WTC11 (cell line): ENCODE results near the gene VWA5B1. TPM values are rescaled to one million over a fixed set of nuclear protein-coding genes. Genes with fewer than 3 reads are reported as not detected.

Experiments
- ATAC-seq: fragments of 200-7000 bp; cut with Tn5 transposase; 2 replicates; pipeline ENCODE4 v1.10.0; 2021; ENCODE audit warnings: mild to moderate bottlenecking, moderate library complexity
- CTCF ChIA-PET: fragments of 300-600 bp; sonication (Branson Sonifier 250); formaldehyde crosslinking; loops from one replicate; lab custom pipeline; 2021; ENCODE audit warnings: antibody characterized with exemption; lab: Charles Lee
- POLR2A ChIA-PET: fragments of 350-600 bp; sonication (Branson Sonifier 250); formaldehyde crosslinking; loops from one replicate; lab custom pipeline; 2021; ENCODE audit warnings: antibody characterized with exemption; lab: Charles Lee
- DNase-seq: peaks from one replicate; pipeline ENCODE4 v3.0.0; 2021; ENCODE audit warnings: low spot score
- H3K27ac Mint-ChIP-seq: 2 replicates; pipeline ENCODE4 v1.8.0; 2021; ENCODE audit warnings: mixed read lengths
- H3K27me3 Mint-ChIP-seq: 2 replicates; pipeline ENCODE4 v1.8.0; 2021; ENCODE audit warnings: low read depth, mild to moderate bottlenecking, moderate library complexity, mixed read lengths
- H3K36me3 Mint-ChIP-seq: 2 replicates; pipeline ENCODE4 v1.8.0; 2021; ENCODE audit warnings: mixed read lengths
- H3K4me1 Mint-ChIP-seq: 2 replicates; pipeline ENCODE4 v1.8.0; 2022; ENCODE audit warnings: mixed read lengths
- H3K4me3 Mint-ChIP-seq: 2 replicates; pipeline ENCODE4 v1.8.0; 2021; ENCODE audit warnings: mild to moderate bottlenecking, moderate library complexity, mixed read lengths
- H3K9me3 Mint-ChIP-seq: 2 replicates; pipeline ENCODE4 v1.8.0; 2021; ENCODE audit warnings: mixed read lengths
- ATF3 ChIP-seq: sonication (generic); formaldehyde crosslinking; conservative IDR thresholded peaks from 2 replicates; pipeline ENCODE4 v1.8.1; 2022; ENCODE audit warnings: mild to moderate bottlenecking, missing genetic modification reagents
- CTCF ChIP-seq: fragments of 200-600 bp; IDR thresholded peaks from 2 replicates; pipeline ENCODE4 v1.8.0; 2022; ENCODE audit warnings: antibody characterized with exemption
- GTF2I ChIP-seq: fragments of 250-450 bp; sonication (Bioruptor Pico); conservative IDR thresholded peaks from 2 replicates; pipeline ENCODE4 v1.4.0; 2021; ENCODE audit warnings: mild to moderate bottlenecking
- HMGA2 ChIP-seq: fragments of 250-450 bp; sonication (Bioruptor Pico); IDR thresholded peaks from 2 replicates; pipeline ENCODE4 v1.4.0; 2021; ENCODE audit warnings: mild to moderate bottlenecking, moderate library complexity
- IRF1 ChIP-seq: sonication (generic); formaldehyde crosslinking; IDR thresholded peaks from 2 replicates; pipeline ENCODE4 v1.8.0; 2023; ENCODE audit warnings: missing genetic modification reagents
- PREB ChIP-seq: sonication (generic); formaldehyde crosslinking; IDR thresholded peaks from 2 replicates; pipeline ENCODE4 v1.8.1; 2022; ENCODE audit warnings: mild to moderate bottlenecking, missing genetic modification reagents, moderate library complexity, borderline replicate concordance
- ZBTB43 ChIP-seq: sonication (generic); formaldehyde crosslinking; IDR thresholded peaks from 2 replicates; pipeline ENCODE4 v1.8.1; 2023; ENCODE audit warnings: mild to moderate bottlenecking, missing genetic modification reagents
- ZNF121 ChIP-seq: sonication (generic); formaldehyde crosslinking; IDR thresholded peaks from 2 replicates; pipeline ENCODE4 v1.8.0; 2023; ENCODE audit warnings: missing genetic modification reagents
- ZNF232 ChIP-seq: sonication (generic); formaldehyde crosslinking; IDR thresholded peaks from 2 replicates; pipeline ENCODE4 v1.8.0; 2022; ENCODE audit warnings: mild to moderate bottlenecking, missing genetic modification reagents
- ZNF512 ChIP-seq: sonication (generic); formaldehyde crosslinking; IDR thresholded peaks from 2 replicates; pipeline ENCODE4 v1.8.1; 2022; ENCODE audit warnings: missing genetic modification reagents, borderline replicate concordance
- total RNA-seq: library from RNA; stranded (reverse); gene quantifications from 3 replicates; pipeline ENCODE4 v1.2.3, GENCODE V29; 2021

Gene VWA5B1
- total RNA-seq, 1 experiment from 2014 or later: 1.5 TPM

GRCh38 chr1:20361805-20362381 is 71.2 kb downstream of the VWA5B1 start:
- H3K4me3 Mint-ChIP-seq: no peak overlapping the region
- DNase-seq (peak; percentile 95), ATAC-seq (peak; percentile 77)

GRCh38 chr1:20362856-20363255 is 72.2 kb downstream of the VWA5B1 start:
- peaks cover 15% of the 10 kb centered on the region for H3K4me1 Mint-ChIP-seq
- POLR2A ChIA-PET: no interaction called here
- no peak overlapping the region for H3K4me3 Mint-ChIP-seq
- H3K36me3 Mint-ChIP-seq: no peaks in the 10 kb centered on the region
- DNase-seq: no peak
- H3K9me3 Mint-ChIP-seq: no peaks in the 10 kb centered on the region
- TF ChIP-seq HMGA2 (CRISPR knock-in tag): peak; percentile 100
- TF ChIP-seq ATF3: no peak
- CTCF ChIA-PET: interaction anchor here (1.2 to 4.6 kb wide), 12 partner anchors 9 to 211 kb away, joined by 3 to 71 read pairs (median 9); no protein-coding TSS in a partner anchor
- peaks cover 58% of the 10 kb centered on the region for H3K27me3 Mint-ChIP-seq
- no peak overlapping the region for H3K27ac Mint-ChIP-seq
- no peak for ATAC-seq

More at GRCh38 chr1:20361805-20362381, 71.2 kb downstream of the VWA5B1 start:
- Mint-ChIP-seq H3K9me3 (no peaks in the 10 kb centered on the region), H3K36me3 (no peaks in the 10 kb centered on the region), H3K4me1 (peaks cover 9% of the 10 kb centered on the region), H3K27ac (no peak overlapping the region), H3K27me3 (peaks cover 49% of the 10 kb centered on the region)
- POLR2A ChIA-PET: interaction anchor here (0.6 kb wide), 1 partner anchor 125 kb away, joined by 3 read pairs; no protein-coding TSS in a partner anchor
- CTCF ChIA-PET: interaction anchor here (0.5 to 4.6 kb wide), 54 partner anchors 8 to 714 kb away, joined by 3 to 71 read pairs (median 4); partner anchors contain the start of genes CAMK2N1 and VWA5B1
- peak; percentile 99 for TF ChIP-seq CTCF
- TF ChIP-seq ZNF121 (CRISPR knock-in tag): no peak

GRCh38 chr1:20365421-20366055 is 74.9 kb downstream of the VWA5B1 start:
- no peak for ATAC-seq

More at GRCh38 chr1:20365421-20366055, 74.9 kb downstream of the VWA5B1 start:
- ChIA-PET CTCF (interaction anchor here (1.0 to 2.2 kb wide), 7 partner anchors 11 to 269 kb away, joined by 3 to 8 read pairs (median 6); no protein-coding TSS in a partner anchor), POLR2A (no interaction called here)
- no peak for DNase-seq
- no peaks in the 10 kb centered on the region for H3K9me3 Mint-ChIP-seq
- peak overlapping the region; percentile 60 for H3K4me3 Mint-ChIP-seq
- peaks cover 85% of the 10 kb centered on the region for H3K27me3 Mint-ChIP-seq
- peaks cover 5% of the 10 kb centered on the region; the same call in 1 of the 2 replicates for H3K4me1 Mint-ChIP-seq
- no peak for TF ChIP-seq ZBTB43 (CRISPR knock-in tag)
- no peak for TF ChIP-seq ZNF512 (CRISPR knock-in tag)
- no peak for TF ChIP-seq PREB (CRISPR knock-in tag)
- no peak for TF ChIP-seq ZNF232 (CRISPR knock-in tag)
- no peak for TF ChIP-seq GTF2I (CRISPR knock-in tag)
- no peak for TF ChIP-seq IRF1
- H3K27ac Mint-ChIP-seq: no peak overlapping the region
- no peaks in the 10 kb centered on the region for H3K36me3 Mint-ChIP-seq
